ENCODE results near the gene CXCR6. TPM values are rescaled to one million over a fixed set of nuclear protein-coding genes. Genes with fewer than 3 reads are reported as not detected.
"Not testable (repeated sequence)": the region's sequence is repeated elsewhere in the genome, so short reads cannot be mapped to it uniquely, and the experiment has no call there.

Gene CXCR6
- total RNA-seq, 2 experiments from 2014 or later: 49.7 to 109 TPM

DNA sequence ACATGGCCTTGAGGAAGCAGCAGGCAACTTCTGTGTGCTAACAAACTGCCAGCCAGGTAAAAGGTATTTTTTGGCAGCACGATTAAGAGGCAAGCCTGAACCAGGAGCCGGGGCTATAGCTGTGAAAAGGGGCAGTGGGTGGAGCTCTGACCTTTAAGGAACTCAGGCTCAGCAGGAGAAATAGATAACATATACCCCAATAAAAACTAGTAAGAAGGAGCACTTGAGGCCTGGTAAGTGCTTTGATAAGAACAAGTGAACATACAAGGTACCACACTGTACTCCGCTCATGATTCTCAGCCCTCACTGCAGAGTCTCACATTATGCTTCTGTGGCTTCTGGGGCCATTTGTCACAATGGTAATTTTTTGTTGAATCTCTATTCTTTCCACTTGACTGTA lies 46.9 kb downstream of the CXCR6 start:
- H3K27me3 Mint-ChIP-seq: no peaks in the 10 kb centered on the region
- peaks cover 89% of the 10 kb centered on the region for H3K4me1 Mint-ChIP-seq
- no peak overlapping the region for H3K4me3 Mint-ChIP-seq
- no peak for ATAC-seq
- DNase-seq: no peak
- CTCF ChIA-PET: interaction anchor here (1.3 kb wide), 1 partner anchor 9 kb away, joined by 3 read pairs; no protein-coding TSS in a partner anchor
- no peak overlapping the region for H3K27ac Mint-ChIP-seq
- no peaks in the 10 kb centered on the region for H3K9me3 Mint-ChIP-seq (ENCODE audit: low read depth)
- peaks cover 30% of the 10 kb centered on the region for H3K36me3 Mint-ChIP-seq

DNA sequence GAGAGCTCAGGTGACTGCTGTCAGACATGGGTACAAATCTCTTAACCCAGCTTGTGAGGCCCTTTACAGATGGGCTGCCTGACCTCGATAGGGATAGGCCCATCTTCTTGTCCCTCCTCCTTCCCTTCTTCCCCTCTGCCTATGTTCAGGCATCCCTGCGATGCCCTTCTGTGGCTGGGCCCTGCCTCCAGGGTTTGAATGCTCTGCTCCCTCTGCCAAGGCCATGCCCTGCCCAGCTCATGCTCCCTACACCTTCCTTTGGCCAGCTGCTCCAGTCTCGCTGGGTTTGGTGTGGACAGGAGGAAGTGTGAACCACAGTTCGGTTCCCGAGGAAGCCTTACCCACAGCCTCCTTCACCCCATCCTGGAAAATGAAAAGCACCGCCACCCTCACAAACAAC lies 48.1 kb downstream of the CXCR6 start:
- ATAC-seq (no peak), DNase-seq (no peak)
- no peaks in the 10 kb centered on the region for H3K27me3 Mint-ChIP-seq
- H3K36me3 Mint-ChIP-seq: peaks cover 29% of the 10 kb centered on the region
- H3K4me1 Mint-ChIP-seq: peaks cover 85% of the 10 kb centered on the region
- CTCF ChIA-PET: interaction anchor here (0.6 to 1.6 kb wide), 2 partner anchors 48 to 114 kb away, joined by 3 to 4 read pairs; partner anchors contain the start of gene CXCR6
- no peak overlapping the region for H3K4me3 Mint-ChIP-seq
- H3K27ac Mint-ChIP-seq: peak overlapping the region; percentile 72
- H3K9me3 Mint-ChIP-seq (ENCODE audit: low read depth): no peaks in the 10 kb centered on the region

DNA sequence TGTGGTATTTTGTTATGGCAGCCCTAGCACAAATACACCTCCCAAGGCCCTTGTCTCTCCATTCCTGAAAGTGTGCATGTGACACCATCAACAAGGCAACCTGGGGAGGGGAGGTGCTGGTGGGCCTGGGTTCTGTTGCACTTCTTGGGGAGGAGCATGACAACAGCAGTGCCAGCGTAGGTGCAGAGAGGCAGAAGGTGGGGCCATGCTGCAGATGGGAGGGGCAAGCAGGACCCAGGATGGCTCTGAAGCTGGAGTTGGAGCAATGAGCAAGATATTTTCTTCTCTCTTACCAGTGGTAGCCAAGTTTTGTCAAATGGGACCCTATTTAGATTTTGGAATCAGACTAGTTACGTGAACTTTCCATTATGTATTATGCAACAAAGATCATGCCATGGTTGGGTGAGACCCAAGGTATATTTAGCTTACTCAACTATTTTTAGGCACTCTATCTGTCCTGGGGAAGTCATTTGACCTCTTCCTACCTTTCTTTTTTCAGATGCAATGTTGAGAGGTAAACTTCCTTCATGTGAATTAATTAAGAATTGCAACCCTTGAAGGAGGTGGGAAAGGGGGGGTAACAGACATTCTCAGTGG lies 49.0 kb downstream of the CXCR6 start:
- ATAC-seq: no peak
- Mint-ChIP-seq H3K4me3 (peak overlapping the region; percentile 21), H3K9me3 (ENCODE audit: low read depth) (no peaks in the 10 kb centered on the region), H3K4me1 (peaks cover 82% of the 10 kb centered on the region), H3K27me3 (no peaks in the 10 kb centered on the region), H3K36me3 (peaks cover 32% of the 10 kb centered on the region), H3K27ac (peak overlapping the region; percentile 79)
- DNase-seq: no peak
- CTCF ChIA-PET: interaction anchor here (0.7 to 4.9 kb wide), 7 partner anchors 15 to 85 kb away, joined by 3 to 38 read pairs (median 16); partner anchors contain the start of gene CXCR6

DNA sequence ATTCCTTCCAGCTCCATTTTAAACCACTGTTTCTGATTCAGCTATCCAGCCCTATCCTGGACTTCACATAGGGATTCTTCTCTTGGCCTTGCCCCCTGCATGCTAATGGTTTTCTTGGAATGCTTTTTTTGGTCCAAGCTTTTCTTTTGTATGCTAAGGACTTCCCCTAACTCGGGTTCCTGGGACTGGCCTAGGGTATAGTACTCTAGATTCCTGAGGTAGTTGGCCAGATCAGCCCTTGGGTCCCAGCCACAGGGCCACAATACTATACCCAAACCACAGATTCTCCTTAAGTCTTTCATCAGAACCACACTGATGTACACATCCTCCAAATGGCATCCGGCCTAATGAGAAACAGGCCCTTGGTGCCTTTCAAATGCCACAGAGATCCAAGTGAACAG lies 49.6 kb downstream of the CXCR6 start:
- H3K9me3 Mint-ChIP-seq (ENCODE audit: low read depth): no peaks in the 10 kb centered on the region
- peak overlapping the region; percentile 50 for H3K4me3 Mint-ChIP-seq
- DNase-seq (peak; percentile 70), ATAC-seq (no peak)
- peak overlapping the region; percentile 79 for H3K27ac Mint-ChIP-seq
- peaks cover 30% of the 10 kb centered on the region for H3K36me3 Mint-ChIP-seq
- CTCF ChIA-PET: interaction anchor here (0.7 to 4.9 kb wide), 10 partner anchors 12 to 84 kb away, joined by 3 to 38 read pairs (median 8); no protein-coding TSS in a partner anchor
- H3K27me3 Mint-ChIP-seq: no peaks in the 10 kb centered on the region
- peaks cover 76% of the 10 kb centered on the region for H3K4me1 Mint-ChIP-seq

DNA sequence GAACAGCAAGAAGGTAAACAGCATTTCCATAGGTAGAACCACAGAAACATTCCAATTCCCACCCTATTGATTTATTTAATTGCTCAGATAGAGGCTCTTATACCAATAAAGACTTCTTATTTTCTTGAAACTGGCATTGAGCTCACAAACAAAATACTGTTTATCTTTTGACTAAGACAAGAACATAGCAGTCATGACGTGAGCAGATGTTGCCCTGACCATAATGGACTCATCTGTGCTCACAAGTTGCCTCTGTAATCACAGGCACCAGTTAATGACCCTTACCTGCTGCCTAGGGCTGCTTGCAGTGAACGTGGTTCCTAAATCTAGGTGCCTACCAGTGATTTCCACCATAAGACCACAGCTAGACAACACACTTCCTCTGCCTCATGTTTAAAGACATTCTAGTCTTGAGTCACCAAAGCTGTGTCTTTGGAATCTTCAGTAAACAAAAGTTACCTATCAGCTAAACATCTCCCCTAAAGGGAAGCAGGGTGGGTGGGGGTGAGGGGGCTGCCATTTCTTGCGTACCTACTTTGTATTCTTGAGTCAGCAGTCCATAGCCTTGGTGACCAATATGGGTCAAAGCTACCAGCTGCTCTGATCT lies 50.3 kb downstream of the CXCR6 start:
- H3K4me3 Mint-ChIP-seq: peak overlapping the region; percentile 50
- peaks cover 70% of the 10 kb centered on the region for H3K4me1 Mint-ChIP-seq
- peak overlapping the region; percentile 79 for H3K27ac Mint-ChIP-seq
- CTCF ChIA-PET: interaction anchor here (0.8 to 4.9 kb wide), 14 partner anchors 8 to 84 kb away, joined by 3 to 38 read pairs (median 5); partner anchors contain the start of gene CXCR6
- peak; percentile 31 for ATAC-seq
- H3K27me3 Mint-ChIP-seq: no peaks in the 10 kb centered on the region
- H3K9me3 Mint-ChIP-seq (ENCODE audit: low read depth): no peaks in the 10 kb centered on the region
- peaks cover 26% of the 10 kb centered on the region for H3K36me3 Mint-ChIP-seq
- DNase-seq: peak; percentile 70

DNA sequence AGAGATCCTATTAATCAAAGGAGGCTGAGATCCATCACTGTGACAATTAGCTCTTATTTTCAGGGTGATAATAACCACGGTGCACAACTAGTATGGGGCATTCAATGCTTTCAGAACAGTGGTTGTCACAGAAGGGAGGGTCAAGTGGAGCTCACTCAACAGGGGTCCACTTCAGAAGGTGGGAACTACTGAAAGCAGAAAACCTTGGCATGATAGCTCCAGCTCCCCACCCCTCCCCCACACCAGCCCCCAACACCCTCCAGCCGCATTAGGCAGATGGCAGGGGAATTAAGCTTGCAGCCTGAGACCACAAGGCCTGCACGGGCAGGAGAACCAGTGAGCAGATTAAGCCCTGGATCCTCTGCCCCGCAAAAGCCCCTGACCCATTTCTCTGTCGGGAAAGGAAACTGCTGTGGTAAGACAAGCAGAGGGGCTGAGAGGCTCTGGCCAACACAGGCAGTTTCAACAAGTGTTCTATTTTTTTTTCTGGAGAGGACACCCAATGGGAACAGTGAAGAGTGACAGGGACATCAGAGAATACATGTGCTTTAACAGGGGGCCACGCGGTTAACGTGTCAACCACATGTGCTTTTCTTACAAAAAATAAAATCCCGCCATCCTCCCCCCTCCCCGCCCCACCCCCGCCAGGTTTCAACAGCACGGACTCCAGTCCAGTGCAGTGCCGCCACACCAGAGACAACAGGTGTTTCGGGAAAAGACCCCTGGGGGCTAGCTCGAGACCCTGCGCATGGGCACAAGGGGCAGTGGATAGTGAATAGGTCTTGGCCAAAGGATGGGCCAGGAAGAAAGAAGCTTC lies 51.4 kb downstream of the CXCR6 start:
- Mint-ChIP-seq H3K27ac (peak overlapping the region; percentile 95), H3K4me1 (peaks cover 59% of the 10 kb centered on the region), H3K27me3 (no peaks in the 10 kb centered on the region), H3K36me3 (peaks cover 23% of the 10 kb centered on the region), H3K9me3 (ENCODE audit: low read depth) (no peaks in the 10 kb centered on the region), H3K4me3 (peak overlapping the region; percentile 79)
- CTCF ChIA-PET: interaction anchor here (0.8 to 4.9 kb wide), 12 partner anchors 9 to 83 kb away, joined by 3 to 38 read pairs (median 8); partner anchors contain the start of gene CXCR6
- peak; percentile 87 for DNase-seq
- peak; percentile 47 for ATAC-seq

DNA sequence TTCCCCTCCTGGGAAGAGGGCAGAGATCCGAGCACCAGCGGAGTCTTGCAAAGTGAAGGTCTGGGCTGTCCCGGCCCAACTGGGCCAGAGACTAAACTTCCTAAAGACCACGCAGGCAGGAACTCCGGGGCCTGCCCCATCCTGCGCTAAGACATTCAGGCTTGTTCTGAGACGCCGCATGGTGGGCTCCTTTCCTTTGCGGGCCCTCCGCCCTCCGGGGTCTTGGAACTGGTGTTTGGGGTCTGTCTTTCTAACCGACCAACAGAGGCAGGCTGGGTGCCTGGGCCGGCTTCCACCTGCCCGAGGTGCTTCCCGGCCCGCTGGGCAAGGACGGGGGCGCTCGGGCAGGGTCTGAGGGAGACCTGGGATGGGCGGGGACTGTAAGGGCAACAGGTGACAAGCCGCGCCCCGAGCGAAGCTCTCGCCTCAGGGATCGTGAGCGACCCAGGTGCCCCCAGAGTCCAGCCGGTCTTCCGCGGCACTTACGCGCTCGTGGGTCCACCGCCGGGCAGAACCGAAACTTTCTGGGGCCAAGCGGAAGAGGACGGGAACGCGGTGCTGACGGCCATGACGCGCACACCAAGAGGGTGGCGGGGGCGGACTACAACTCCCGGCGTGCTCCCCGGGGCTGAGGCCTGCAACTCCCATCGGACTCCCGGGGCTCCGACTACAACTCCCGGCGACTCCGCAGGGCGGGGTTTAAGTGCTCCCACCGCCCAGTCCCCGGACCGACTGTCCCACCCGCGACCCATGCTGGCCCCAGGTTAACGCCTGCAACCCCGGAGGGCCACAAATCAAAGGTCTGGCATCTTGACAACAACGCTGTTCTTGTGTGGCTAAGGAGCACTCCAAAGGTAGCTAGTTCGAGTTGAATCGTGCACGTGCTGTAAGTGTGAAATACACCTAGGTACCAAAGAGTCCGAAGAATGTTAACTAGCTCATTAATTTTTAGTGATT lies 52.2 kb downstream of the CXCR6 start, which contains the start of gene FYCO1:
Gene FYCO1 (minus strand): TSS at position 589 of the 957 bp plus-strand sequence. CDS start 10,914 bp downstream, outside the sequence.
- CTCF ChIA-PET: interaction anchor here (1.0 to 4.9 kb wide), 9 partner anchors 18 to 82 kb away, joined by 3 to 38 read pairs (median 6); no protein-coding TSS in a partner anchor
- DNase-seq (peak; percentile 94), ATAC-seq (peak; percentile 83)
- peaks cover 50% of the 10 kb centered on the region for H3K4me1 Mint-ChIP-seq
- peaks cover 19% of the 10 kb centered on the region for H3K36me3 Mint-ChIP-seq
- no peaks in the 10 kb centered on the region for H3K9me3 Mint-ChIP-seq (ENCODE audit: low read depth)
- no peaks in the 10 kb centered on the region for H3K27me3 Mint-ChIP-seq
- H3K27ac Mint-ChIP-seq: peak within 1 kb of the TSS; percentile 95
- H3K4me3 Mint-ChIP-seq: peak within 1 kb of the TSS; percentile 79

DNA sequence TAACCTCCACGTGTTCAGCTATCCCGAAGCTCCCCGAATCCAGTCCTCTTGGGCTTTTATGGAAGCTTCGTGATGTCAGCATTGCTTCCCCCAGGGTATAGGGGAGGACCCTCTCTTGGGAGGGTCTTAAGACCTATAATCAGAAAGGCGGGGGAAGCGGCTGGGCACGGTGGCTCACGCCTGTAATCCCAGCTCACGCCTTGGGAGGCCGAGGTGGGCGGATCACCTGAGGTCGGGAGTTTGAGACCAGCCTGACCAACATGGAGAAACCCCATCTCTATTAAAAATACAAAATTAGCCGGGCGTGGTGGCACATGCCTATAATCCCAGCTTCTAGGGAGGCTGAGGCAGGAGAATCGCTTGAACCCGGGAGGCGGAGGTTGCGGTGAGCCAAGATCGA lies 54.2 kb downstream of the CXCR6 start:
- peaks cover 33% of the 10 kb centered on the region for H3K4me1 Mint-ChIP-seq
- H3K27ac Mint-ChIP-seq; H3K27me3 Mint-ChIP-seq; CTCF ChIA-PET; H3K9me3 Mint-ChIP-seq (ENCODE audit: low read depth); DNase-seq; H3K36me3 Mint-ChIP-seq; ATAC-seq; H3K4me3 Mint-ChIP-seq: not testable (repeated sequence)

DNA sequence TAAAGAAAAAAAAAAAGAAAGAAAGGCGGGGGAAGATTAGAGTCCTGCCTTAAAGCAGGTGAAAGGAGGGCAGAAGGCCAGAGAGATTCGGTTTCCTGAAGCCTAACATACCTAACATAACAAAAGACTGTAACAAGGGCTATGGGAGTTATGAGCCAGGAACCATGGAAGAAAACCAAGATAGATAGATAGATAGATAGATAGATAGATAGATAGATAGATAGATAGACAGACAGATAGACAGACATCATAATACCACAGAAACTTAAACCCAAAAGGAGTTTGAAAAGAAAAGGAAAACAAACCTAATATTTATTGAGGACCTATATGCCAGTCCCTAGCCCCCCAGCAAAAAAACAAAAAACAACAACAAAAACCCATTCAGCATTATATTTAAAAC lies 54.7 kb downstream of the CXCR6 start:
- CTCF ChIA-PET: interaction anchor here (3.8 kb wide), 1 partner anchor 81 kb away, joined by 11 read pairs; no protein-coding TSS in a partner anchor
- DNase-seq (no peak), ATAC-seq (no peak)
- no peaks in the 10 kb centered on the region for H3K9me3 Mint-ChIP-seq (ENCODE audit: low read depth)
- H3K4me3 Mint-ChIP-seq: no peak overlapping the region
- H3K27me3 Mint-ChIP-seq: no peaks in the 10 kb centered on the region
- no peak overlapping the region for H3K27ac Mint-ChIP-seq
- H3K36me3 Mint-ChIP-seq: peaks cover 8% of the 10 kb centered on the region
- peaks cover 29% of the 10 kb centered on the region for H3K4me1 Mint-ChIP-seq

Other genes starting within 250 kb of the CXCR6 start
- under 1 TPM in 1 of 2 experiments, not detected in 1; 0.05 TPM for gene SLC6A20, start 146.9 kb upstream of the CXCR6 start, total RNA-seq
- 1 to 10 TPM; 6.1 to 9.3 TPM for gene LZTFL1, start 101.3 kb upstream of the CXCR6 start, total RNA-seq
- gene CCR9, start 56.9 kb upstream of the CXCR6 start, total RNA-seq: 1 to 10 TPM; 3.2 to 9.7 TPM
- 10 to 100 TPM; 19.1 to 27.7 TPM for gene FYCO1, start 52.4 kb downstream of the CXCR6 start, total RNA-seq
- gene XCR1, start 84.0 kb downstream of the CXCR6 start, total RNA-seq: not detected

Measured in activated CD8-positive, alpha-beta memory T cell treated with anti-CD3 and anti-CD28 coated beads, Interleukin-2, amount 10 ng/mL, durations not matched to agents 7 days and 5 days (primary cell).